ENCODE results near the gene RGR.

RGR gene

DNA sequence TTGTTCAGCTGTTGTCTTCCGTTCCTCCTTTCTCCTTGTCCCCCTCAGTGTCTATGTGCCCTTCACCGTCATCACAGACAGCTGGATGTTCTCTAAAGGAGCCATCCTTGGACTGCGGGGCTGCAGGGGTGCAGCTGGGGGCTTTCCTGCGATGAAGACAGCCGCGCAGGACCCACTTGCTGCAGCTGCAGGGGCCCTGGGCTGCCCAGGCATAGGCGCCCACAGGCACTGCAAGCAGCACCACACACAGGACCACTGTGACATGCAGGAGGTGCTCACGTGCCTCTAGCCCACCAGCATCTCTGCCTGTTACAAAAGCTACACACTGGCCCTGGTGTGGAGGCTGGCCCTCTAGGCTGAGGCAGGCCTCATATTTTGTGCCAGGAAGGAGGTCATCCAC, 22.9 kb upstream of the RGR start:
- no peak for DNase-seq (ENCODE audit: low read depth)

- no peak for DNase-seq (ENCODE audit: low read depth)
These were observed 20.3 kb upstream of the RGR start for GRCh38 chr10:84224411-84225028.

- no peak for DNase-seq (ENCODE audit: low read depth)
These were observed 19.3 kb upstream of the RGR start, which contains the start of gene LRIT2 for GRCh38 chr10:84225427-84226173. LRIT2 (minus strand) TSS chr10:84225544; CDS start chr10:84225520, 24 bp downstream.

GRCh38 chr10:84226616-84227015, 18.2 kb upstream of the RGR start:
- DNase-seq (ENCODE audit: low read depth), result no peak

DNA sequence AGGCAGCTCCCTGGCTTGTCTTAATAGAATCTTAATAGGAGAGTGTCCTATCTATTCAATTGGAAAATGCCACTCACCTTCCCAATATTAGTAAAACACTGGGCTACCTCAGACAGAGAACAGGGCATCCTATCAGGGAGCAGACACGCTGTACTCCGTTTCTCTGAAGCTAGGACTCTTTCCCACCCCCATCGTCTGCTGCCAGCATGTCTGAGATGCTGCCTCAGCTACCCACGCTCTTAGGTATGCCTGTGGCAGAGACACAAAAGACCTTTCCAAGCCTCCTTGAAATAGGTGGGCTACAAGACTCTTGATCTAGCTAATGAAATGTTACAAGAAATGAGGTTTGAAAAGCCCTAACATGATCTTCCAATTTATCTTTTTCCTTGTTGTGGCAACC, 17.0 kb upstream of the RGR start:
- no peak for DNase-seq (ENCODE audit: low read depth)

GRCh38 chr10:84230359-84230758, 14.5 kb upstream of the RGR start:
- DNase-seq (ENCODE audit: low read depth), result no peak

DNA sequence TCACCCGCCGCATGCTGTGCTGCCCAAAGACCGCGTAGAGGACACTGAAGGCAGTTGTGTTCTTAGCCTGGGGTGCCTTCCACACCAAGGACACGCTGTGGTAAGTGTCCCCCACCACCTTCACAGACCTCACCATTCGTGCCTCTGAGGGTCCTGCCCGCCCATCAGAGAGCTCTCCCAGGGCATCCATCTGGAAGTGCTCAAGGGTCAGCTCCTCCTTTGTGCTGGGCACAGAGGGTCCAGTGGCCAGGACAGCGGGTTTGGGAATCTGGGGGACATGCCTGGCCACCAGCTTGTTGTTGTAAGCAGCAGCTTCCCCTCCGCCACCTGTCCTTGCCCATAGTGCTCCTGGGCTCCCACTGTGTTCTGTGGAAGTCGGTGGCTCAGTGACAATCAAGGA, 12.5 kb upstream of the RGR start:
- no peak for DNase-seq (ENCODE audit: low read depth)

GRCh38 chr10:84233940-84234339, 10.9 kb upstream of the RGR start:
- no peak for DNase-seq (ENCODE audit: low read depth)

DNA sequence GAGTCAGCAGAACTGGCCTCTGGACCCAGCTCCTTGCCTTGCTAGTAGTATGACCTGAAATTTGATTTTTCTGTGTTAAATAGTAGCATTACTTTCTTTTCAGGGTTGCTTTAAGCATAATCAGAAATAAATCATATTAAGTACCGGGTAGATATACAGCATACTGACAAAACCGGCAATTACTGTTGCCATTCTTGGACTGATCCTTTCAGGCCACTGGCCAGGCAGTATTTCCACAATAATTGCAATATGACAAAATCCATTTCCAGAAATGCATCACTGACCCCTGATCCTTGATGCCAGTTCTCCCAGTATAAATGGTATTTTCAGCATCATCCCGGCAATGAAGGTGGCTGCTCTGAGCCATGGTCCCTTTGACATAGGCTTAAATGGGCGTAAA, 10.4 kb upstream of the RGR start:
- DNase-seq (ENCODE audit: low read depth), result no peak

- no peak for DNase-seq (ENCODE audit: low read depth)
These were observed 9.8 kb upstream of the RGR start for GRCh38 chr10:84235096-84235495.

DNA sequence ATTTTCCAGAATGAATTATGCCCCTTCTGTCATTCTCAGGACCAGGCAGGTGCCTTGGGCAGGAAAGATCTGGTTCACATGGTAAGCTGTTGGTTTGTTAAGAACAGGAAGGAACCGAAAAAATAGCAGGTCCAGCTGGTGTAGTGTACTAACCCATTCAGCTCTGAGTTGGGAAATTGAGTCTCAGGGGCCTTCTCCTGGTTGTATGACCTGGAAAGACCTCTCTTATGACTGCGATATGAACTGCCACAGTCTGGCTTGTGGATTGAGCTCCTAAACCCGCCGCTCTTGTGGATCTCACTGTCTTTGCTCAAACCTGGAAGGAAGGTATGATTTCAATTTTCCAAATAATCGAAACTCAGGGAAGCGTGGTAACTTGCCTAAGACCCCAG, 8.1 kb upstream of the RGR start:
- no peak for DNase-seq (ENCODE audit: low read depth)

GRCh38 chr10:84237199-84238051, 7.4 kb upstream of the RGR start:
- no peak for DNase-seq (ENCODE audit: low read depth)

DNA sequence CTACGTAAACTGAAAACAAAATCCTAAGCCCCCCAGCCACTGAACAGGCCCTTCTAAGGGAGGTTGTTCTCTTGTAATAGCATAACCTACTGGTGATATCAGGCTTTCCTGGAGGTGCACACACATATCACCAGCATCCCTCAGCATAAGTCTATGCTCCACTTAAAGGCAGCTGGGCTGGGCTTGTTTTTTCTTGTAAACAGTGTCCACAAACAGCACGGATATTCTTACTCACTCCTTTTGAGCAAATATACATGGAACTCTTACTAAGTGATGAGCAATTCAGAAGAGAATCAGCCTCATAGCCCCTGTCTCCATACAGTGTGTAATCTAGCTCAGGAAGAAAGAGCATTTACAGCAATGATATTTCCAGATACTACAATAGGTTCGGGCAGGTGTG, 5.9 kb upstream of the RGR start:
- DNase-seq (ENCODE audit: low read depth), result no peak

- no peak for DNase-seq (ENCODE audit: low read depth)
These were observed 3.6 kb upstream of the RGR start, which contains the start of gene LRIT1 for GRCh38 chr10:84241185-84241790. LRIT1 (minus strand) TSS chr10:84241546; CDS start chr10:84241439, 107 bp downstream.

- no peak for DNase-seq (ENCODE audit: low read depth)
These were observed 1.1 kb upstream of the RGR start for GRCh38 chr10:84243759-84244158.

DNA sequence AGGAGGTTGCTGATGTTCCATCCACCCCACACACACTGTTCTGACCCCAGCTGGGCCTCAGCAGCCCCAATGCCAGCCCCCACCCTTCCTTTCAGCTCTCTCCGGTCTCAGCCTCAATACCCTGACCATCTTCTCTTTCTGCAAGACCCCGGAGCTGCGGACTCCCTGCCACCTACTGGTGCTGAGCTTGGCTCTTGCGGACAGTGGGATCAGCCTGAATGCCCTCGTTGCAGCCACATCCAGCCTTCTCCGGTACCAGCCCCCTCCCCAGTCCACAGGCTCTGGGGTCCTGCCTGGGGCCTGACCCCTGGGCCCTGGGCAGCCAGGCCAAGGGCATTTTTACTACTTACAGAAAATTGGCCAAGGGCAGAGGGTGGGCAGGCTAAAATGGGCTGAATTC, 2.6 kb downstream of the RGR start:
- no peak for DNase-seq (ENCODE audit: low read depth)

DNA sequence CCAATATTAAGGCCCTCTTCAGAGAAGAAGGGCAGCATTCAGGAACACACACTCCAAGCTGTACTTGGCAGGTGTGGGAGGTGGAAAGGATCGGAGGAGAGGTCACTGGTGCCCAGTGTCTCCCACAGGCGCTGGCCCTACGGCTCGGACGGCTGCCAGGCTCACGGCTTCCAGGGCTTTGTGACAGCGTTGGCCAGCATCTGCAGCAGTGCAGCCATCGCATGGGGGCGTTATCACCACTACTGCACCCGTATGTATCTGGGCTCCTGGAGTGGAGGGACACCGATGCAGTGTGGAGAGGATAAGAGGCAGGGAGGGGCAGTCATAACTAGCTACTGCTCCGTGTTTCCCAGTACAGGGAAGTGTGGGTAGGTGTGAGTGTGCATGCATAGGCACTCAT, 3.9 kb downstream of the RGR start:
- no peak for DNase-seq (ENCODE audit: low read depth)

DNA sequence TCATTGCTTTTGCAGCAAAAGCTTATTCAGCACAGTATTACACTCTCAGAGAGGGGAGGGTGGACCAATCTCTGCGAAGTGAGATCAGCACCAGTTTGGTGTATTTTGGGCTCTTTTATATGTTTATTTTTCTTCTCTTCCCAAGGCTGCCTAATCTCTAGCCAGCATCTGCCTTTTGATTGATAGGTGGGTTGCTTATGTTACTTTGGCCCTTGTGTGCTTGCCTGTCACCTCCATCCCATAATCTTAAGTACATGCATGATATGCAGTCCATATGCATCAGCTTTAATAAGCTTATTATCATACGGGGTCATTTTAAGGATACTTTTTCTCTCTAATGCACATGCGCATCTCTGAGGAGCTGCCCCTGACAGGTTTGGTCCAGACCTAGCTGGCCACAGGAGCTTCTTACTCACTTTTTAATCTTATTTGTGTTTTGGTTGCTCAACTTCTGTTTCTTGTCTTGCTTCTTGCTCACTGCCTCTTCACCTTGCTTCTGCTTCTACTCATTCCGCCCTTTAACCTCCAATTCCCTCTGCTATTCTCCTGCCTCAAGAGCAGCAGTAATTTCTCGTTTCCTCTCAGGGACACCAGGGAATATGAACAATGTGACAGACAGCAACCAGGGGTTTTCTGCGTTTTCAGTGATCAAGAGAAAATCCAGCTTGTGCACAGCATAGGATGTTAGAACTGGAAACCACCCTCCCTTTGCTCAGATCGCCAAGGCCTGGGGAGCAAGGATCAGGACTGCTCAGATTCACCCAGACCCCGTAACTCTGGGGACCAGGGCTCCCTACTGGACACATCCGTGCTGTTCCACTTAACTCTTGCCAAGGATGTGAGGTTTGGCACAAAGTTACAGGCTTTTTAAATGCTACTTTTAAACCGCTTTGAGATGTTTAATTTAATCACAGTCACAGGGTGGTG, 10.0 kb downstream of the RGR start:
- no peak for DNase-seq (ENCODE audit: low read depth)

- DNase-seq (ENCODE audit: low read depth), result no peak
These were observed 11.9 kb downstream of the RGR start for GRCh38 chr10:84256510-84257342.

DNA sequence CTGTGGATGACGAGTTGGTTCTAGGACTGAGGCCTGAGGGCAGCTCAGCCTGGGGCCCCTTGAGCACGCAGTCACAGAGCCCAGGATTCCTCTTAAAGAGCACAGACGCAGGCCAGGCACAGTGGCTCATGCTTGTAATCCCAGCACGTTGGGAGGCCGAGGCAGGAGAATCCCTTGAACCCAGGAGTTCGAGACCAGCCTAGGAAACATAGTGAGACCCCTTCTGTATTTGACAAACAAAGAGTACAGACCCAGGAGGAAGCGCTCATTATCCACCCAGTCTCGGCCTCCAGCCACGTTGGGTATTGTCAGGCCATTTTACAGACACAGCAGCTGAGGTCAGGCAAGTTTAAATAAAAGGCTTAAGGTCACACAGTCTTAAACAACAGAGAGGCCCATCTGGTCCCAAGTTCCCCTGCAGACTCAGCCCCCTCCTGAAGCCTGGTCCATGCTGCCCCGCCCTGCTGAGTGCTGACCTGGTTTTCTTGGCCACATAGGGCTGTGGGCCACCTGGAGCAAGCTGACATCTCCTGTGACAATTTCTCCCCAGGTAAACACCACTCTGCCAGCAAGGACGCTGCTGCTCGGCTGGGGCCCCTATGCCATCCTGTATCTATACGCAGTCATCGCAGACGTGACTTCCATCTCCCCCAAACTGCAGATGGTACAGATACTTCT, 12.6 kb downstream of the RGR start:
- no peak for DNase-seq (ENCODE audit: low read depth)

Measured in stimulated activated CD4-positive, alpha-beta T cell treated with anti-CD3 and anti-CD28 coated beads, Interleukin-2, amount 100 ng/mL, for 4 hours (primary cell).